Tibial artery (tissue), 4 donors: ENCODE results near the gene FLRT1.

ENCODE experiments used
- DNase-seq, 2 donors: peaks; one replicate each; pipeline ENCODE4 v3.0.0-alpha.2; 2019
- H3K27ac ChIP-seq, 2 donors: fragments of 200-600 bp; sonication (generic) in 1 of 2; 1 replicate in 1 of 2; 2 replicates in 1 of 2; pipeline ENCODE4 v1.5.1; 2018 to 2019; ENCODE audit warnings: mild to moderate bottlenecking in 1 of 2
- H3K27me3 ChIP-seq, 2 donors: fragments of 200-600 bp; sonication (generic) in 1 of 2; one replicate each; pipeline versions ENCODE4 v1.5.1 to v1.6.0; 2016 to 2019
- H3K36me3 ChIP-seq, 3 donors: fragments of 200-600 bp; sonication (generic) in 2 of 3; one replicate each; pipeline ENCODE4 v1.5.1; 2016 to 2019; ENCODE audit warnings: mild to moderate bottlenecking in 2 of 3
- H3K4me1 ChIP-seq, 4 donors: fragments of 200-600 bp; sonication (generic) in 2 of 4; 1 replicate in 3 of 4; 2 replicates in 1 of 4; pipeline ENCODE4 v1.5.1; 2016 to 2019
- H3K4me3 ChIP-seq, 2 donors: fragments of 200-600 bp; sonication (generic) in 1 of 2; 1 replicate in 1 of 2; 2 replicates in 1 of 2; pipeline ENCODE4 v1.5.1; 2018 to 2019; ENCODE audit warnings: mild to moderate bottlenecking in 2 of 2
- H3K9me3 ChIP-seq, 3 donors: fragments of 200-600 bp; sonication (generic) in 1 of 3; one replicate each; pipeline ENCODE4 v1.5.1; 2016 to 2019
- CTCF ChIP-seq, 2 experiments: fragments of 200-600 bp in 1 of 2; fragments of 450-650 bp in 1 of 2; IDR thresholded peaks; one replicate each; pipeline ENCODE4 v1.5.1; 2017 to 2019; ENCODE audit warnings: antibody characterized with exemption in 2 of 2, mild to moderate bottlenecking in 1 of 2, moderate library complexity in 1 of 2
- intact Hi-C: fragments of 100-400 bp; cut with DNase I; formaldehyde crosslinking; loops from one replicate; pipeline ENCODE4 v1.15.0; 2023; ENCODE audit warnings: low total_unique reads

Gene FLRT1

GRCh38 chr11:64007629-64008282, 28.0 kb upstream of the FLRT1 start:
- TF ChIP-seq CTCF (IDR thresholded peaks at IDR 0.05): peak; percentile 15 to 31
- peak overlapping the region; percentile 44 to 46 for H3K4me3 ChIP-seq
- no peaks in the 10 kb centered on the region for H3K36me3 ChIP-seq
- H3K27me3 ChIP-seq: no peaks in the 10 kb centered on the region
- DNase-seq: peak; percentile 75
- H3K27ac ChIP-seq: peak overlapping the region; percentile 37 to 40
- no peaks in the 10 kb centered on the region for H3K9me3 ChIP-seq
- H3K4me1 ChIP-seq: peaks cover 0 to 19% (median 11%) of the 10 kb centered on the region in 4 donors
- intact Hi-C loops: no loop called here

GRCh38 chr11:64008283-64008913, 27.3 kb upstream of the FLRT1 start:
- DNase-seq: no peak
- Histone ChIP-seq H3K4me1 (peaks cover 0 to 19% (median 11%) of the 10 kb centered on the region in 4 donors), H3K27me3 (no peaks in the 10 kb centered on the region), H3K9me3 (no peaks in the 10 kb centered on the region), H3K4me3 (peak overlapping the region; percentile 44 to 46), H3K36me3 (no peaks in the 10 kb centered on the region), H3K27ac (peak overlapping the region in 1 of 2 donors; percentile 40)
- TF ChIP-seq CTCF (IDR thresholded peaks at IDR 0.05): no peak
- intact Hi-C loops: no loop called here

GRCh38 chr11:64008914-64009633, 26.7 kb upstream of the FLRT1 start:
- intact Hi-C loops: no loop called here
- H3K4me1 ChIP-seq: peaks cover 0 to 19% (median 11%) of the 10 kb centered on the region in 4 donors
- H3K9me3 ChIP-seq: no peaks in the 10 kb centered on the region
- no peak for DNase-seq
- H3K4me3 ChIP-seq: no peak overlapping the region
- H3K36me3 ChIP-seq: no peaks in the 10 kb centered on the region
- no peak for TF ChIP-seq CTCF (IDR thresholded peaks at IDR 0.05)
- no peak overlapping the region for H3K27ac ChIP-seq
- no peaks in the 10 kb centered on the region for H3K27me3 ChIP-seq

- Histone ChIP-seq H3K4me3 (no peak overlapping the region), H3K4me1 (peaks cover 0 to 19% (median 11%) of the 10 kb centered on the region in 4 donors), H3K27me3 (no peaks in the 10 kb centered on the region), H3K36me3 (no peaks in the 10 kb centered on the region), H3K27ac (no peak overlapping the region), H3K9me3 (no peaks in the 10 kb centered on the region)
- no peak for DNase-seq
- intact Hi-C loops: no loop called here
- TF ChIP-seq CTCF (IDR thresholded peaks at IDR 0.05): no peak
Measured at GRCh38 chr11:64009710-64010109, 26.0 kb upstream of the FLRT1 start.

- intact Hi-C loops: no loop called here
- no peak for DNase-seq
- no peaks in the 10 kb centered on the region for H3K27me3 ChIP-seq
- H3K9me3 ChIP-seq: no peaks in the 10 kb centered on the region
- no peak for TF ChIP-seq CTCF (IDR thresholded peaks at IDR 0.05)
- no peak overlapping the region for H3K4me3 ChIP-seq
- H3K36me3 ChIP-seq: no peaks in the 10 kb centered on the region
- H3K4me1 ChIP-seq: peaks cover 0 to 19% (median 11%) of the 10 kb centered on the region in 4 donors
- H3K27ac ChIP-seq: no peak overlapping the region
Measured at GRCh38 chr11:64010783-64011182, 24.9 kb upstream of the FLRT1 start.
